Measurements from ENCODE around the gene SNCG. TPM values are rescaled to one million over a fixed set of nuclear protein-coding genes. Genes with fewer than 3 reads are reported as not detected.
"Not testable (repeated sequence)": the region's sequence is repeated elsewhere in the genome, so short reads cannot be mapped to it uniquely, and the experiment has no call there.

The SNCG gene
- total RNA-seq, 1 experiment from 2014 or later, result 315 TPM

DNA sequence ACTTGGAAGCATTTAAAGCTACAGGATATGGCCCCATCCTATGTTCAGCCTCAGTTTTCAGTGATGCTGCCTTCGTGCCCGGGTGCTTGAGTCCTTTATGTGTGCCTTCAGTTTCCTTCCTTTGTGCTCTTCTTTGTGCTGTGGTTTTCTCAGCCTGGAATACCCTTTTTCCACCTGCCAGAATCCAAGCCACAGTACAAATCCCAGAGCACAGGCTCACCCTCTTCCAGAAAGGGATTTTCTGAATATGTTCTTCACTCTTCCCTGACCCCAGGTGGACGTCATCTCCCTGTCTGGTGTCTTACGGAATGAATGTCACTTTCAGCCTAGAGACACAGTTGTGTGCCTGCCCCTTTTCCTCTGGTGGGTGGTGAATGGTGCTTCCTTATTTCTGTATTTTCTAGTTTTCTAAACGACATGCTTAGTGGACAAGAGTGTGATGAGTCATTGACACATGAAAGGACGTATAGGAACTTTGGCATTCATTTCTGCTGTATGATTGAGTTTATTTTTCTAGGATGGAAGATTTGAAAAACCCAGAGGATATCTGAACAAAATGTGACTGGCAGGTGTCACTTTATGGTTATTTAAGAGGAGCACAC is 41.5 kb downstream of the SNCG start:
- DNase-seq (ENCODE audit: low read depth); in situ Hi-C loops (cut with HindIII; ENCODE audit: low pct_unique_long_range_greater_than_20kb, low sequenced_read_pairs): not testable (repeated sequence)

DNA sequence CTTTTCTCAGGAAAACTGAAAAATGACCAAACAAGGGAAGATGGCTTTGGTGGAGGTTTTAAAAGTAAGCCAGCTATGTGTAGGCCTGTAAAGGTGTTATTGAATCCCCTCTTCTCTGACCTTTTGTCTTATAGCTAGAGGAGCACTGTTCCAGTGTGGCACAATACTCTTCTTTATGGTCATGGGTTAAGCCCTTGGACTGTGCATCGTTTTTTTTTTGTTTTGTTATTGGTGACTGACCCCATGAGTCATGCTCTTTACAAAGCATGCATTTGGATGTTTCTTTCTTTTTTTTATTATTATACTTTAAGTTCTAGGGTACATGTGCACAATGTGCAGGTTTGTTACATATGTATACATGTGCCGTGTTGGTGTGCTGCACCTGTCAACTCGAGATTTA is 42.1 kb downstream of the SNCG start:
- in situ Hi-C loops (cut with HindIII; ENCODE audit: low pct_unique_long_range_greater_than_20kb, low sequenced_read_pairs), result no loop called here
- no peak for DNase-seq (ENCODE audit: low read depth)

DNA sequence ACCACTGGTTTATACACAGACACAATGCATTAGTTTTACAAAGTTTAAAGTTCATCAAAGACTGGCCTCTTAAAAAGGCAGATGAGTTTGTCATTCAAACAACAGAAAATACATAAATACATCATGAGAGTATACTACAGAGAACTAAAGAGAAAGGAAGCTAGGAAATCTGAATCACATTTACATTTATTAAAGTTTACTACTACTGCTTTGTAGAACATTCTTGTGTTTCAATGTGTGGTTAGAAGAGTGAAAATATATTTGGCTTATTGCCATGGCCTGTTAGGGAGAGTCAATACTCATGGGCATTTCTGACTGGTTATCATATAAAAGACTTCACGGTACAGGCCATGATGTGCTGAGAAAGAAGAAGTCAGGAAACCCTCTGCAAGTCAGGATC is 48.7 kb downstream of the SNCG start:
- in situ Hi-C loops (cut with HindIII; ENCODE audit: low pct_unique_long_range_greater_than_20kb, low sequenced_read_pairs); DNase-seq (ENCODE audit: low read depth): not testable (repeated sequence)

DNA sequence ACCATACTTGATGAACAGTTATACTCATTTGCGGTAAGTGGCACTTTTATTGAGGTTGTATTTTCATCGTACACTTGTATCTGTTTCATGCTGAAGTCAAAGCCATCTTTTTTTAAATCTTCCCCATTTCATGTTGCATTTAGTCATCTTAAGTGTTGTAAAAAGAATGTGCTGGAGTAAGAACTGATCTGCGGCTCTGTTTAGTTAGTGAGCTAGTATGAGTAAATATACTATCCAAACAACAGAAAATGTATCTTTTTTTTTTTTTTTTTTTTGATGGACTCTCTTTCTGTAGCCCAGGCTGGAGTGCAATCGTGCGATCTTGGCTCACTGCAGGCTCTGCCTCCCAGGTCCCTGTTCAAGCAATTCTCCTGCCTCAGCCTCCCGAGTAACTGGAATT is 49.3 kb downstream of the SNCG start:
- in situ Hi-C loops (cut with HindIII; ENCODE audit: low pct_unique_long_range_greater_than_20kb, low sequenced_read_pairs), result not testable (repeated sequence)

DNA sequence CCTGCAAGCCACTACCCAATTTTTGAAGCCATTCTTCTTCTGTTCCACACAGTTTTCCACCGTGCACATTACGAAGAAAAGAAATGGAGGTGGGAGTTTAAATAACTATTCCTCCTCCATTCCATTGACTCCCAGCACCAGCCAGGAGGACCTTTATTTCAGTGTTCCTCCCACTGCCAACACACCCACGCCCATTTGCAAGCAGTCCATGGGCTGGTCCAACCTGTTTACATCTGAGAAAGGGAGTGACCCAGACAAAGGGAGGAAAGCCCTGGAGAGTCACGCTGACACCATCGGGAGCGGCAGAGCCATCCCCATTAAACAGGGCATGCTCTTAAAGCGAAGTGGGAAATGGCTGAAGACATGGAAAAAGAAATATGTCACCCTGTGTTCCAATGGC is 49.9 kb downstream of the SNCG start:
- in situ Hi-C loops (cut with HindIII; ENCODE audit: low pct_unique_long_range_greater_than_20kb, low sequenced_read_pairs), result not testable (repeated sequence)

More for the DNA sequence above, 49.3 kb downstream of the SNCG start:
- not testable (repeated sequence) for DNase-seq (ENCODE audit: low read depth)

DNA sequence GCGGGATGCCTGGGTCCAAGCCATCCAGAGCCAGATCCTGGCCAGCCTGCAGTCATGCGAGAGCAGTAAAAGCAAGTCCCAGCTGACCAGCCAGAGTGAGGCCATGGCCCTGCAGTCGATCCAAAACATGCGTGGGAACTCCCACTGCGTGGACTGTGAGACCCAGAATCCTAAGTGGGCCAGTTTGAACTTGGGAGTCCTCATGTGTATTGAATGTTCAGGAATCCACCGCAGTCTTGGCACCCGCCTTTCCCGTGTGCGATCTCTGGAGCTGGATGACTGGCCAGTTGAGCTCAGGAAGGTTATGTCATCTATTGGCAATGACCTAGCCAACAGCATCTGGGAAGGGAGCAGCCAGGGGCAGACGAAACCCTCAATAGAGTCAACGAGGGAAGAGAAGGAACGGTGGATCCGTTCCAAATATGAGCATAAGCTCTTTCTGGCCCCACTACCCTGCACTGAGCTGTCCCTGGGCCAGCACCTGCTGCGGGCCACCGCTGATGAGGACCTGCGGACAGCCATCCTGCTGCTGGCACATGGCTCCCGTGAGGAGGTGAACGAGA is 50.8 kb downstream of the SNCG start:
- DNase-seq (ENCODE audit: low read depth); in situ Hi-C loops (cut with HindIII; ENCODE audit: low pct_unique_long_range_greater_than_20kb, low sequenced_read_pairs): not testable (repeated sequence)

More for the DNA sequence above, 49.9 kb downstream of the SNCG start:
- not testable (repeated sequence) for DNase-seq (ENCODE audit: low read depth)

Other genes with a start within 250 kb of the SNCG start
- 23.7 and 24.6 TPM in 2 replicates for gene BMPR1A, start 202.0 kb upstream of the SNCG start, total RNA-seq (2014; rRNA removed; shearing (Covaris generic); ENCODE audit: low replicate concordance)
- gene MMRN2, start 984 bp upstream of the SNCG start, total RNA-seq (2014; rRNA removed; shearing (Covaris generic); ENCODE audit: low replicate concordance), result 4.8 and 14.5 TPM in 2 replicates
- gene ADIRF, start 9.9 kb downstream of the SNCG start, total RNA-seq (2014; rRNA removed; shearing (Covaris generic); ENCODE audit: low replicate concordance), result not detected in 2 replicates
- not detected in 2 replicates for gene FAM25A, start 61.7 kb downstream of the SNCG start, total RNA-seq (2014; rRNA removed; shearing (Covaris generic); ENCODE audit: low replicate concordance)
- 212 and 237 TPM in 2 replicates for gene GLUD1, start 136.2 kb downstream of the SNCG start, total RNA-seq (2014; rRNA removed; shearing (Covaris generic); ENCODE audit: low replicate concordance)
- gene SHLD2, start 136.6 kb downstream of the SNCG start, total RNA-seq (2014; rRNA removed; shearing (Covaris generic); ENCODE audit: low replicate concordance), result 17.0 and 20.0 TPM in 2 replicates